ENCODE data around the gene ENTPD3.

The ENTPD3 gene, protein sequence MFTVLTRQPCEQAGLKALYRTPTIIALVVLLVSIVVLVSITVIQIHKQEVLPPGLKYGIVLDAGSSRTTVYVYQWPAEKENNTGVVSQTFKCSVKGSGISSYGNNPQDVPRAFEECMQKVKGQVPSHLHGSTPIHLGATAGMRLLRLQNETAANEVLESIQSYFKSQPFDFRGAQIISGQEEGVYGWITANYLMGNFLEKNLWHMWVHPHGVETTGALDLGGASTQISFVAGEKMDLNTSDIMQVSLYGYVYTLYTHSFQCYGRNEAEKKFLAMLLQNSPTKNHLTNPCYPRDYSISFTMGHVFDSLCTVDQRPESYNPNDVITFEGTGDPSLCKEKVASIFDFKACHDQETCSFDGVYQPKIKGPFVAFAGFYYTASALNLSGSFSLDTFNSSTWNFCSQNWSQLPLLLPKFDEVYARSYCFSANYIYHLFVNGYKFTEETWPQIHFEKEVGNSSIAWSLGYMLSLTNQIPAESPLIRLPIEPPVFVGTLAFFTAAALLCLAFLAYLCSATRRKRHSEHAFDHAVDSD

DNA sequence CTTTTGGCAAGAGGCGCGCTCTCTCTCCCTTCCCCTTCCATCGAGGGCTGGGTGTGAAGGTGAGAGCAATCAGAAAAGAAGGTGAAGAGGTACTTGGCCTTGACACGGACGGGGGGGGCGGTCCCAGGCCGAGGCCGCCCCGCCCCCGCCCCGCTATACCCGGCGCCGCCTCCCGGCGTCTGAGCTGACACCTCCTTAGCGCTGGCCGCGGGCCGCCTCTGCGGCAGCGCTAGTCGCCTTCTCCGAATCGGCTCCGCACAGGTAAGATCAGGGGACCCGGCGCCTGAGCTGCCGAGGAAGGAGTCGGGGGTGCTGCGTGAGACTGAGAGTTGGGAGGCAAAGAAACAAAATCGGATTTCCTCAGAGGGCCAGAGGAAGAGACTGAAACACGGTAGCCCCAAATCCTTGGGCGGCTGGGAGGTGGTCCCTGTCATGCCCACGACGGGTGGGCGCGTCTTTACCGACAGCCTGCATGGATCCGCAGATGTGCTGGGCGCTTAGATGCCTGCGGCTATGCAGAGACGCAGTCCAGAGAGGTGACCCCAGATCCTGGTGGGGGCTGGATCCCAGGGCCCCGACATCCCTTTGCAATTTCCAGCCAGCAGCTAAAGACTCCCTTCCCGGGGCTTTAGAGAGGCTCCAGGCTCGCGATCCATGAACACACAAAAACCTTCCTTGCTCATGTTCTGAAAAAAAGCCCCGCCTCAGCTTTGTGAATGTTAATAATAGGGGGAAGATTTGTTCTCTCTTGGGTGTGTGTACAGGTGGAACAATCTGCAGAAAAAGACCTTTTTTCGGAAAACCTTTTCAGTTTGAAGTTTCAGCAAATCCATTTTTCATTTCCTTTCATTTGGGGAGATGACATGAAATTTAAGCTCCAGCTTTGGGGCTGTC is at the start of gene ENTPD3:
Gene ENTPD3, plus strand, starts transcription at position 184 of the 894 bp plus-strand sequence. CDS start 874 bp downstream, outside the sequence.
- DNase-seq (ENCODE audit: low spot score): no peak

DNA sequence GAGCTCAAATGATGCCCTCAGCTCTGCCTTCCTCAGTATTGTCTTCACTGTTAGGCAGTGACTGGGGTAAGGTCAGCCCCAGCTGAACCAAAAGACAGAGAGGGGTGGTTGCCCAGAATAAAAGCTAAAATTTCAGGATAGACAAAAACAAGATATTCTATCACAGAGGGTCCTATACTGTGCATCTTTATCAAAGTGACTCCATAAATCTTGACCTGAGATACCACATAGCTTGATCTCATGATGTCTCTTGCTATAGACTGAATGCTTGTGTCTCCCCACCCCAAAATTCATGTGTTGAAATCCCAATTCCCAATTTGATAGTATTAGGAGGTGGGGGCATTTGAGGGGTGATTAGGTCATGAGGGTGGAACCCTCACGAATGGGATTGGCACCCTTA is 47.1 kb upstream of the ENTPD3 start:
- DNase-seq (ENCODE audit: low spot score): no peak

DNA sequence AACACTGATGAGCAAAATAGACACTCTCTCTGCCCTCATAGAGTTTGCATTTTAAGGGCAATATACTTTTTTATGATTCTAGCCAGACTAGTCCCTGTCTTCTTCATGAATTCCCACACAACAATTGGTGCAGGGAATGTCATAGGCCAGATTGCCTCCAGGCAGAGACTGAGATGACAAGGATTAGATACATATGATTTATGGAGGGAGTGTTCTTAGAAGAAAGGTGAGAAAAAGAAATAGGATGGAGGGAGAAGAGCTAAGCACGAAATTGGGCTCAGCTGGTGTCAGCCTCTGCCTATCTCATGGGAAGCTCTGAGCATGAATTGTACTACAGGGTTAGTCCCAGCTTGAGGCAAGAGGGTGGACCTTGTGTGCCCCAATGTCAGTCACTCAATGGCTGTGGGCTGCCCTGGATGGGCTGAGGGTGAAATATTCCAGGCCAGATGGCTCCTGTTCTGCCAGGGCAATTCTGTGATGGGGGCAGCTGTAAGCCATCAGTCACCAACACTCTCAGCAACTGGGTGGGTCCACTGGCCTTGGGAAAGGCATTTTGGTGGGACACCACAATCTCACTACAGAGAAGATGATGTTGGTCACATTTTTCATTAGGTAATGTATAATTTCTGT is 46.3 kb upstream of the ENTPD3 start:
- DNase-seq (ENCODE audit: low spot score): no peak

DNA sequence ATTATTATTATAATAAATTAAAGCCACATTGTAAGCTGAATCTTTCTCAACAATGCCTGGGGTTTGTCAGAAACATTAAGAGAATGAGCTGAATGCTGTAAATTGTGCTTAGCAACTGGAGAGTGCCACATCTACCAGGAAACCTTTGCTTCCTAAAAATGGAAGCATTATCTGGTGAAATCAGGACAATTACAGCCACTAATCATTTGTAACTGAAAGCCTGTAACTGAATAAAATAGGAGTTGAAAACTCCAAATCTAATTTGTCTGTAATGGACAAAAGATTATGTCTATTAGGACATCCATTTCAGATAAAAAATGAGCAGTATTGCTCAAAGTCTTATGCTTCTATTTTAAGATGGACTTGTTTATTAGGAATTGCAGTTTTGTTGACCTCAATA is 45.3 kb upstream of the ENTPD3 start:
- DNase-seq (ENCODE audit: low spot score): no peak

DNA sequence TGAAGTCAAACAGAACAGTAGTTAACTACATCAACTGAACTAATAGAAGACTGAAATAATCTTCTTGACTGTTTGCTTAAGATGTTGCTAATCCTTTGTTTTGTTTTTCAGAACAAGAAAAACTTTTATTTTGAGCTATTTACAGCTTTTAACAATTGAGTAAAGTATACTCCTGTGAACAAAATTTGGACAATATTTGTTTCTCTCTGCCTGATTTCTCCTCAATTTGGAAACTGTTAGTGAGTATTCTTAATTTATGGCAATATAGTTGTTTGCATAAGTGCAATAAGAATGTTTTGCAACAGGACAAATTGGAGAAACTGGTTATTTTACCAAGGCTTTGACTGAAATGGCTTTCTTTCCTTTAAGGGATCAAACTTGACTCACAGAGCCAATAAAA is 36.5 kb upstream of the ENTPD3 start:
- no peak for DNase-seq (ENCODE audit: low spot score)

DNA sequence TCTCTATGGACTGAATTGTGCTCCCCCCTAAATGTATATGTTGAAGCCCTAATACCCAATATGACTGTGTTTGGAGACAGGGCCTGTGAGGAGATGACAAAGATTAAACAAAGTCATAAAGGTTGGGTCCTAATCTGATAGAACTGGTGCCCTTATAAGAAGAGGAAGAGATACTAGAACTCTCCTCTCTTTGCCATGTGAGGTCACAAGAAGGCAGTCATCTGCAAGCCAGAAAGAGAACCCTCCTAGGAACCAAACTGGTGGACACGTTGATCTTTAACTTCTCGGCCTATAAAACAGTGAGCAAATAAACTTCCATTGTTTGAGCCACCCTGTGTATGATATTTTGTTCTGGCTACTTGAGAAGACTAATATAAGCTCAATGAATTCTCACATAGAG is 31.6 kb upstream of the ENTPD3 start:
- no peak for DNase-seq (ENCODE audit: low spot score)

DNA sequence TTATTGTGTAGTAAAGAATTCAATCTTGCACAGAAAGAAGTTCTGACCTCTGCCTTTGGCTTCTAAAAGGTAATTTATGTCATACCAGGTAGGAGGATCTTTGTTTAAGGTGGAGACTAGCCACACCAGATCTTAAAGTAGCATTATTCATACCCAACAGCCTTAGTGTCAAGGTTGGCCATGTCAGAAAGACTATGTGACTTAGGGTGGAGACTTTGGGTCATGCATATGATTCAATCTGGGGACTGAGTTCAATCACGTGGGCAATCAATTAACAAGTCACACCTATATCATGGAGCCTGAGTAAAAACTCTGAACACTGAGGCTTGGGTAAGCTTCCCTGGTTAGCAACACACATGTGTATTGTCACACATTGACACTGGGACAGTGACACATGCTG is 28.5 kb upstream of the ENTPD3 start:
- DNase-seq (ENCODE audit: low spot score): no peak

DNA sequence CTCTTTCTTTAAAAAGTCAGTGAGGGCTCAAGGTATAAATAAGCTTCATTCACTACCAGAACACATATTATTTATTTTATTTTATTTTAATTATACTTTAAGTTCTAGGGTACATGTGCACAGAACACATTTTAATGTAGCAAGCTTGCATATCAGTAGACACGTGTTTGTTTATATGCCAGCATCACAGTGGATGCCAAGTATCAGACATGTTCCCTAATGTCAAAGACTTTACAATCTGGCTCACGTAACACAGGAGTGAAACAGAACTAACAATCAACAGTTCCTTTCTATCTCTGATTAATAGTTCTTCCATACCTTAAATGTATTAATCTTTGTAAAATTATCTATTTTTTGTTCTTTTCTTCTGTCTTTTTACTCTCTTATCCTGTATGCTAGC is 23.3 kb upstream of the ENTPD3 start:
- no peak for DNase-seq (ENCODE audit: low spot score)

DNA sequence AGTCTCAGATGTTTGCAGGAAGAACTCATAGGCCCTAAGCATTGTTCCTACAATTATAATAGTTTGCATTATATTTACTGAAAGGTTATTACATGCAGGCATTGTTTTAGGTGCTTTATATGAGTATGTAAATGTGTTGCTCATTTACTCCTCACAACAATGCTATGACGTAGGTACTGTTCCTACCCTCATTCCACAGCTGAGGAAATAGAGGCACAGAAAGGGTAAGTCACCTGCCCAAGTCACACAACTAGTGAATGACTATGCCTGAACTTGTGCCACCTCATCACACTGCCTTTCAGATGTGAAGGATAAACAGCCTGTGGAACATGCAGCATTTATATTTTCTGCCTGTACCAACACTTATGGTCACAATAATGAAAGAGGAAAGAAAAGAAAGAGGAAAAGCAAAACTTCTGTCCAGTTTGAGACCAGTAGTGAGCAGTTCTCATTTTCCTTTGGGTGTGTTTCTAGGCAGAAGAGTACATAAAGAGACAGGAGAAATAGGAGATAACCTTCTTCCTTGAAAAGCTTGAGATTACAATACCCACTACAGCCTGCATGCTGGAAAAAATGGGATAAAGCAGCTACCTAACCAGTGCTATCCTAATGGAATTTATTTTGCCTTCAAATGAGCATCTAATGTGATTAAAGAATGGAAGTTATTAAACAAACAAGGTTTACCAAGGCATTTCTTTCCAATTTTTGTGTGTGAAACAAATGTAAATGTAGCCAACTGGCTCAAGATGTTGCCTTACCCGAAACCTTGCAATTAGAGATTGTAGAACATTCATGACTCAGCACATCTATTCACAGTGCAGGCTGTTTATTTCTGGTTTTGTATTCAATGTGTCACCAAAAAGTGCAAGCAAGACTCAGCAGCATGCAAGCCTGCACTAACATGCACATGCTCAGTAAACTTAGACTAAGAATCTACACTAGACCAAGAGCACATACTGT is 20.5 kb upstream of the ENTPD3 start:
- DNase-seq (ENCODE audit: low spot score): no peak

DNA sequence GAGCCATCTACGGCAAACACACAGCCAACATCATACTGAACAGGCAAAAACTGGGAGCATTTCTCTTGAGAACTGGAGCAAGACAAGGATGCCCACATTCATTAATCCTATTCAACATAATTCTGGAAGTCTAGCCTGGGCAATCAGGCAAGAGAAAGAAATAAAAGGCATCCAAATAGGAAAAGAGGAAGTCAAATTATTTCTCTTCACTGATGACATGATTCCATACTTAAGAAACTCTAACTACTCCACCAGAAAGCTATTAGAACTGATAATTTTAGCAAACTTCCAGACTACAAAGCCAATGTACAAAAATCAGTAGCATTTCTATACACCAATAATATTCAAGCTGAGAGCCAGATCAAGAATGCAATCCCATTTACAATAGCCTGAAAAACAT is 17.3 kb upstream of the ENTPD3 start:
- DNase-seq (ENCODE audit: low spot score): no peak

DNA sequence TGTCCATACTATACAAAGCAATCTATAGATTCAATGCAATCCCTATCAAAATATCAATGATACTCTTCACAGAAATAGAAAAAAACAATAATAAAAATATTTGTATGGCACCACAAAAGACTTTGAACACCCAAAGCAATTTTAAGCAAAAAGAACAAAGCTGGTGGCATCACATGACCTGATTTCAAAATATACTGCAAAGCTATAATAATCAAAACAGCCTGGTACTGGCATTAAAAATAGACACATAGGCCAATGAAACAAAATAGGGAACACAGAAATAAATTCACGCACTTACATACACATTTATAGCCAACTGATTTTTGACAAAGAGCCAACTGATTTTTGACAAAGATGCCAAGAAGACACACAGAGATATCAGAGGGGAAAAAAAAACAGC is 9.2 kb upstream of the ENTPD3 start:
- no peak for DNase-seq (ENCODE audit: low spot score)

DNA sequence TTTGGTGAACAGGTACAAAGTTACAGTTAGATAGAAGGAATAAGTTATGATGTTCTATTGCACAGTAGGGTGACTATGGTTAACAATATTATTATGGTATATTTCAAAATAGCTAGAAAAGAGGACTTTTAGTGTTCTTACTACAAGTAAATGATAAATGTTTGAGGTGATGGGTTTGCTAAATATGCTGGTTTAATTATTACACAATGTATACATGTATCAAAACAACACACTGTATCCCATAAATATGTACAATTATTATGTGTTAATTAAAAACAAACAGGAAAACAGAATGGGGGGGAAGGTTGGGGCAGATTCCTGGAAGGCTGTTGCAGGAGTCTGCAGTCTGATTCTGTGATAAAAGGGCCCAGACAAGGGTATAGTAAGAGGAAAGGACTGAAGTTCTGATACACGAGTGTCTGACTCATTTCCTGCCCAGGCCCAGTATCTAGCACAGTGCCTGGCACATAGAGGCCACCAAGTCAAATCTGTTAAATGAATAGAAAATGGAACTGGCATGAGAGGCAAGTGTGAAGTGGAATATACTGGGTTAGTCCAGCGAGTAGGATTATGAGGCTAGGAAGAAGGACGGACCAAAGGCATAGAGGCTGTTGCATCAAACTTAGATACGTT is 7.2 kb upstream of the ENTPD3 start:
- no peak for DNase-seq (ENCODE audit: low spot score)

DNA sequence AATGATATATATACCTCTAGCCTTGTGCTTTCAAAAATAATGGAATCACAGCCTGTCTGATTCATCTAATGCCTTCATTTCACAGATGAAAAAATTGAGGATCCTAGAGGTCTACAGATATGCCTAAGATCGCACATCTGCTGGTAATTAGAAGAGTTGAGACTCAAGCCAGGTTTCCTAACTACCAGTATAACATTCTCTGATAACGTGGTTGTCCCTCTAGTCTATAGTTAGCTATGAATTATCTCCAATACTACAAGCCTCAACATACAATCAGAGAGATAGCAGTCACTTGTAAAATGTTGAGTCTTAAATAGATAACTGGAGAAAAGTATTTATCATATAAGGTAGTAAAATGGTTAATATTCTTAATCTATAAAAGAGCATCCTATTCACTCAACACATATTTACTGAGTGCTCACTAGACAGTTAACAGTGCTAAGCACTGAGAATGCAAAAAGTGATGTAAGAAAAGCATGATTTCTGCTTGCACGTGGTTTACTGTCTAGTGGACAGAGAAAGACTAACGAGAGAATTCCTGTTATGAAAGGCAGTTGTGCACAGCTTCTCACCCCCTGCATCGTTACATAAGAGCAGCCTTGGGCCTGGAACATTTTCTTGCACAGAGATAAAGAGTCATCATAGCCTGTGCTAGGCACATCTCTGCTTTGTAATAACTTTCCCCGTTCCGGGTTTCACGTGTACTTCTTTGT is 4.9 kb upstream of the ENTPD3 start:
- DNase-seq (ENCODE audit: low spot score): no peak

DNA sequence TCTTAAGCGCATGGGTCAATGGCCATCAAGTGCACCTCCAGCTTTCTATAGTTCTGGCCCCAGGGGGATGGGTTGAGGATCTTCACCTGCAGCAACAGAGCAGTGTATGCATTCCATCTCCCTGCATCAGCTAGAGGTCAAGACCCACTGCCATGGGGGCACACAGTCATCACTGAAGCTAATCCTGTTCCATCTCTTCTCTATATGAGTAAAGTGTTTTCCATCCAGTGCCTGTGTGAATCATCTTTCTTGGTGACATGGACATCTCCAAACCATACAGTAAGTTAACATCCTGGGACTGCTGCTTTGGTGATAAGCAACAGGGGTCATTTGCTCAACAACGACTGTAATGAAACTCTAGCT is 4.4 kb upstream of the ENTPD3 start:
- no peak for DNase-seq (ENCODE audit: low spot score)

DNA sequence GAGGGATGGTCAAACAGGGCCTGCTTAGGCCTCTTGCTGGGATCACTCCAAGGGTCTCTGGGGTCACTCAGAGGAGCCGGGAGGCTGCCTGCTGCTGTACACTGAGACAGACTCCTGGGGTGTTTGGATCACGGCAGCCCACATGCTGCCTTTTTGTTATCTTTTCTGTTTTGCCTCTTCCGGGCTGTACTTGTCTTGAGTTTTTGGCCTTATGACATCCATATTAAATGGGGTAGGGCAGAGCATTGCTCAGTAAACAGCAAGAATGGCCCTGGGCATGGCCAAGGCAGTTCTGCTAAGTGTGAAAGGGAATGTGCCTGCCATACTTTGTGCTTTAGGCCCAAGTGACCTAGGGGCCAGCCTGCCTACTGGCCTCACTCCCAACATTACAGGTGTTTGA is 771 bp upstream of the ENTPD3 start:
- DNase-seq (ENCODE audit: low spot score): no peak

DNA sequence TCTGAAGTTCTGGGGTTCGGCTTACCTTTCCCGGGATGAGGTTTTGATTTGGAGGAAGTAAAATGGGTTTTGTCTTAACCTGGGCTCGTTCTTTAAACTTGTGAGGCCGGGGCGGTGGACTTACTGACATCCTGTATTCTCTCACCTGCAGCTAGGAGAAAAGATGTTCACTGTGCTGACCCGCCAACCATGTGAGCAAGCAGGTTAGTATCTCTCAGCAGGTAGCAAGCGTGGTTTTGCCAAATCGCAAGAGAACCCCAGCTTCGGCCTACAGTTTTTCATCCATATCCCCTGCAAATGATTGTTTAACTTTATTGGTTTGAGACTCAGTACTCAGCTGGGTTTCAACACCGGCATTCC is 891 bp downstream of the ENTPD3 start:
- DNase-seq (ENCODE audit: low spot score): no peak

DNA sequence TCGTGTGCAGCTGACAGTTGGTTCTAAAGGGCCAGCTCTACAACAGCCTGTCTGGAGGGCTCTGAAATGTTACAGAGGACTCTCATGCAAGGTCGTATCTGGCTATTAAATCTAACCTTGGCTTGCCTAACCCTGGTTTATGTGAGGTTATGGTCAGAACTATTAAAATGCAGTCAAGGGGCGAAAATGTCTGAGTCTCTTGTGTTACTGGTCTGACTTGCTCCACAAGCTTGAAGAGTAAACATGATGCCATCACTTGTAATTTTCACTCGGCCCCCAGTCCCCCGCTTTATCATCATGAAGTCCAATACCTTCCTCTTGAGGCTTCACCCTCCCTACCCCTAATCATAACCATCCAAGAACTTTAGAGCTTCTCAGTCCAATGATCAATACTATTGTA is 9.4 kb downstream of the ENTPD3 start:
- DNase-seq (ENCODE audit: low spot score): no peak

DNA sequence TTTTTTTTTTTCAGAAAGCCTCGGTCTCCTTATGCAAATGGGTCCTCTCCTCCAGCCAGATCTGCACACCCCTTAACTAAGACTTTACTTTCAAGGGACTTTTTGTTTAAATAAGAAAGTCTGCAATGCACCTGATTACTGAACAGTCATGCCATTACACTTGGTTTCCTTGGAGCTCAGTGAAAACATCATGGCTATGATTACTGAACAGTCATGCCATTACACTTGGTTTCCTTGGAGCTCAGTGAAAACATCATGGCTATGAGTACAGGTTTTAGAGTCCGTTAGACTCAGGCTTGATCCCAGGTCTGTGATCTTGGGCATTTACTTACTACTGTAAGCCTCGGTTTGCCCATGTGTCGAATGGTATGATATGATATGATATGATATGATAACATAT is 10.1 kb downstream of the ENTPD3 start:
- no peak for DNase-seq (ENCODE audit: low spot score)

DNA sequence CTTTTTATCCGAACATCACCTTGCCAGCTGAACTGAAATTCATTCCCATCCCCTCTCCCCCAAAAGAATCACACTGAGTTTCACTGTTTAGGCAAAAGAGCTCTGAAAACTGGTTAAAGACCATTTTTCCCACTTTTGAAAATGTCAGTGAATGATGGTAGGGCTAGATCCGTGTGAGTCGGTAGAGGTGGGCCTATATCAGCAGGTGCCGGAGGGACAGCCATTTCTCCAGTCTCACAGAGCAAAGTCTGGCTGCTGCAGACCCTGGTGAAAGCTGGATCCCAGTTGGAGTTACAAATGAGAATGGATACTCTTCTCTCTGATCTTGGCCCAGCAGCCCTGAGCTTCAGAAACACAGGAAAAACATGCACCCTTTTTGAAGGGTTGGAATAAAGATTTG is 10.9 kb downstream of the ENTPD3 start:
- DNase-seq (ENCODE audit: low spot score): no peak

DNA sequence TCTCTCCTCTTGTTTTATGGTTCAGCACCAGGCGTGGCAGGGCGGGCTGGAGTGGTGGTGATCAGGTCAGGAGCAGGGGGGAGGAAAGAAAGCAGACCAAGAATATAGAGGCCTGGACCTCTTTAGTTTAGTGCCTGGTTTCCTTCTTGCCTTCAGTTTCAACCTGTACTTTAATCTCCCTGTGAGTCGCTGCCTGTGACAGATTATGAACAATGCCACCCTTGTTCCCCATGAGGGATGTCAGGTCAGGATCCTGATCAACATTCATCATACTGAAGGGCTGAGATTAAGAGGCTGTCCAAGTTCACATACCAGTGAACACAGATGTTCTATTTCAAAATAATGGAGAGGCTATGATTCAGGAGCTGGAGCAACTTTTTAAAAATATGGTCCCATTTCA is 11.4 kb downstream of the ENTPD3 start:
- peak; percentile 34 for DNase-seq (ENCODE audit: low spot score)
